HG02588 (cell line): Measurements from ENCODE around the gene LONRF2.

Source experiments
- ATAC-seq: cut with Tn5 transposase; IDR thresholded peaks from one replicate; pipeline ENCODE4 v1.9.1; 2021; ENCODE audit warnings: mild to moderate bottlenecking, moderate library complexity; ENCODE audit not compliant: unreplicated experiment

LONRF2 gene

DNA sequence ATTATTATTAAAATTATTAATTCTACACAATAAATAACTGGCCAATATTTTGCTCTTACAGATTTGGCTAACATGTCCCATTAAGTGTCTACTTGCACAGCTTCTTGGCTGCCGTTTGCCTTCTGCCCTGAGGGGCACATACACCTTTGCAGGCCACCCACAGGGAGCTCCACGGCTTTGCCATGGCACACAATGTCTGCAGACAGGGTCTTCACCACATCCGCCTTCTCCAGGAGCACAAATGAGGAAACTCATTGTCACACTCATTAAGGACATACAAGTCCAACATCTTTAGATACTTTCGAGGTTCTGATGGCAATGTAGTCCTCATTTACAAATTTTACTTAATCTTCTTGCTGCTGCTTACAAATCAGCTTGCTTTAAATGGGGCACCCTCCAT lies 45.6 kb downstream of the LONRF2 start:
- ATAC-seq, result no peak

DNA sequence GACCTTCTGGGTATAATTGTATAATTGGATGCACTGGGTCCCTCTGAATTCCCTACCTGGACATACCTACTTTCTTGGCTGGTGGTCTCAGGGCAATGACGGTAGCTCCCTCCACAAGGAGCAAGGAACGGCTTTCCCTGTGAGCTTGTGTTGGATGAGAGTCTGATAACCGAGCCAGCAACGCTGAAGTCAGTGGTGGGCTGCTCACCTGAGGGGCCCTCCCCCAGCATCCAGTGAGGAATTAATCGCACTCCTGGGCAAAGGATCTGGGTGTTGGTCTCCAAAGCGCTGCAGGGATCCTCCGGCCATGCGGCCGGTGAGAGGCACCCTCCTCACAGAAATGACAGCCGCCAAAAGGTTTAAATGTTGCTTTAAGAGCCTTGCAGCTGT lies 47.1 kb downstream of the LONRF2 start:
- ATAC-seq, result no peak

DNA sequence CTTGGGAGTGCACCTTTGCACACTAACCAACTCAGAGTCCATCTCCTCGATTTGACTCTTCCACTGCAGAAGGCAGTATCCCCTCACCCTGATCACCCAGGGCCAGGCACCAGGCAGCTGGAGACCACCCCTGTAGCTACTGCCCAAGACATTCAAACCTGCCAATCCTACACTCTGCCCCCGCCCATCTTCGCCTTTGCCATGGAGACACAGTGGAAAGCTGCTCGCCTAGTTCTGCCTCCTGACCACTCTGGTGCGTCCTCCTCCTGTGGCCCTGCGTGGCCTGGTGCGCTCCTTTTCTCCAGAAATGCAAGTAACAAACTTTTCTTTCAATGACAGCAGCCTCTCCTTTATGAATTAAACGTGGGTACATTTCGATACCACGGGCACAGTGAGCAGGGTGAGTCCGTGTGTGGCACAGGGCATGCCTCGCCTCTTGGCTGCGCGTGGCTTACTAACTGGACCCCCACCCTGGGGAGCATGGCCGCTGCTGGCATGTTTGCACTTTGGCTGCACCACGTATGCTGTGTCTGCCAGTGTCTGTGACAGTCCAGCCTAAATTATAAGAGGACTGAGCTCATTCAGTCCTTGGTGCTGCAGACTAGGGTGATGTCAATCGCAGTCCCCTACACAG lies 47.6 kb downstream of the LONRF2 start:
- no peak for ATAC-seq

DNA sequence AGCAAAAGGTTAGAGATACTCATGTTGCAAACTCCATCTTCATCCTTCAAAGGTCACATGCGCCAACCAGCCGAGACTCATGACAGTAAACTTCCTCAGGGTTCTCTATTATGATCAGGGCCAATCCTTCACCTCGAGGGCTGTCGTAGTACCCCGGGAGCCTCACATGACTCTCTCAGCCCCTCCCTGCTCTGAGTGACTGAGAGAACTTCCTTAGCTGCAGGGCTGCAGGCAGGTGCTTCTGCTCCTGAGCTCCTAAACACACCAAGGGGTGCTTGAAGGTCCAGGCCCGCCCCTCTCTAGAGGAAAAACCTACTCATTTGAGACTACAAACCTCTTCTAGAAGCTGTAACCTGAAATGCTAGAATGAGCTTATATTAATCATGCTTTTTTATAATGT lies 48.2 kb downstream of the LONRF2 start:
- ATAC-seq, result no peak

DNA sequence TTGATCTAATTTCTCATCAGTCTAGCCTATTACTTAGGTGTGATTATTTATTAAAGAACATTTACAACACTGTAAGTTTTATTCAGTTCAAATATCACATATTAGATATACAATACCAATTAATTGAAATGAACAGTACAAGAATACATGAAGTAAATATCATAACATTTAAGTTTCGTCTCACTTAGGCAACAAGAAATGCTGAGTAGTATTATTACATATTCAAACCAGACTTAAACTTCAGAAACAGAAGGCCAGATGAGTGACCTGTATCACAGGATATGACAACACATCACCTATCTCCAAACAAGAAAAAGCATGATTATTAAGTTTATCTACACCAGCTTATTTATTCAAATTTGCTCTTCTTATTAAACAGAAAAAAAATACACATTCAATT lies 48.9 kb downstream of the LONRF2 start:
- ATAC-seq, result no peak

DNA sequence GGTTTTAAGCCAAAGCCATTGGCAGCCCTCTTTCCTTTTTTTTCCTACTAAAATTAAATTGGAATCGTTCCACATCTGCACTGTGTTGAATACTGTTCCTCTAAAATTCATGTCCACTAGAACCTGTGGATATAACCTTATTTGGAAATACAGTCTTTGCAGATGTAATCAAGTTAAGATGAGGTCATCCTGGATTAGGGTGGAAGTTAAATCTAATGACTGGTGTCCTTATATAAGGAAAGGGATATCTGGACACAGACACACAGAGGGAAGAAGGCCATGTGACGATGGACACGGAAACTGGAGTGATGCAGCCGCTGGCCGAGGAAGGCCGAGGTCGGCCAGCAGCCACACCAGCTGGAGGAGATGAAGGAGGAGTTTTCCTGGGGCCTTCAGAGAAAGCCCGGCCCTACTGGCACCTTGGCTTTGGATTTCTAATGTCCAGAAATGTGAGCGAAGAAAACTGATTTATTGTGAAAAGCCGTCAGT lies 49.4 kb downstream of the LONRF2 start:
- ATAC-seq, result no peak

DNA sequence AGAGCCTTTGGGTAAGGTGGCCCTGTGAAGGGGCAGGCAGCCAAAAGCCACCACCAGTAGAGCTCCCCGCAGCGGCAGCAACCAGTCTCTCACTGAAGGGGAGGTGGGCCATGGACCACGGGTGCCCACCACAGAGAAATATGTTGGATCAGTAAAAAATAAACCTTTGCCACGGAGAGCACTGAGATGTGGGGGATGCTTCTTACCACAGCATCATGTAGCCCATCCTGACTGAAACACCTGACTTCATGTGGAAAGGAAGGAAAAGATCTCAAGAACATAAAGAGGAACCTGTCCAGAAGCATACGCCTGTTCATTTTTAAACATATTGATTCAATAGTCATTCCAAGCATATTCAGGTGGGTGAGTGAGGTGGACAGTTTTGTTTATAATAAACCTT lies 51.1 kb downstream of the LONRF2 start:
- no peak for ATAC-seq

DNA sequence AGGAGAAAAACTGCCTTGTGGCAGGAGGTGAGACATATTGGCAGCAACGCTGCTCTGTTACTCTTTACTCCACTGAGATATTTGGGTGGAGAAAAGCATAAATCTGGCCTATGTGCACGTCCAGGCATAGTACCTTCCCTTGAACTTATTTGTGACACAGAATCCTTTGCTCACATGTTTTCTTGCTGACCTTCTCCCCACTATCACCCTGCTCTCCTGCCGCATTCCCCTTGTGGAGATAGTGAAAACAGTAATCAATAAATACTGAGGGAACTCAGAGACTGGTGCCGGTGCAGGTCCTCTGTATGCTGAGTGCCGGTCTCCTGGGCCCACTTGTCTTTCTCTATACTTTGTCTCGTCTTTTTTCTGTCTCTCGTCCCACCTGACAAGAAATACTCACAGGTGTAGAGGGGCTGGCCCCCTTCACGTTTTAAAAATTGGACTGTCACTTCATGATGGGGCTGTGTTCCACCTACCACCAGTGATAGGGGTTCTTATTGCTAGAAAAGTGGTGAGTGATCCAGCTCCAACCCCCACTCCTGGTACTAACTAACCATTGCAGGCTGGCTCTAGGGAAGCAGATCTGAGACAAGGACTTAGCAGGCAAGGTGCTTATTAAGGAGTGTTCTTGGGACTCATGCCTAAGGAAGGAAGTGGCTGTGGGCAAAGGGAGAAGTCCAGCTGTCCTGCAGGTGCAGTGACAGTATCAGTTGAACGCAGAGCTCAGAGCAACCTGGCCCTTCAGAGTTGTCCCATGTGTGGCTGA lies 51.7 kb downstream of the LONRF2 start:
- ATAC-seq, result no peak

DNA sequence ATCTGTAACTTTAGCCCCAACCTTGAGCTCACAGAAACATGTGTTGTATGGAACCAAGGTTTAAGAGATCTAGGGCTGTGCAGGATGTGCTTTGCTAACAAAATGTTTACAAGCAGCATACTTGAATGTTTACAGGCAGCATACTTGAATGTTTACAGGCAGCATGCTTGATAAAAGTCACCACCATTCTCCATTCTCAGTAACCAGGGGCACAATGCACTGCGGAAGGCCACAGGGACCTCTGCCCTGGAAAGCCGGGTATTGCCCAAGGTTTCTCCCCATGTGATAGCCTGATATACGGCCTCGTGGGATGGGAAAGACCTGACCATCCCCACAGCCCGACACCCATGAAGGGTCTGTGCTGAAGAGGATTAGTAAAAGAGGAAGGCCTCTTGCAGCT lies 52.4 kb downstream of the LONRF2 start:
- no peak for ATAC-seq

DNA sequence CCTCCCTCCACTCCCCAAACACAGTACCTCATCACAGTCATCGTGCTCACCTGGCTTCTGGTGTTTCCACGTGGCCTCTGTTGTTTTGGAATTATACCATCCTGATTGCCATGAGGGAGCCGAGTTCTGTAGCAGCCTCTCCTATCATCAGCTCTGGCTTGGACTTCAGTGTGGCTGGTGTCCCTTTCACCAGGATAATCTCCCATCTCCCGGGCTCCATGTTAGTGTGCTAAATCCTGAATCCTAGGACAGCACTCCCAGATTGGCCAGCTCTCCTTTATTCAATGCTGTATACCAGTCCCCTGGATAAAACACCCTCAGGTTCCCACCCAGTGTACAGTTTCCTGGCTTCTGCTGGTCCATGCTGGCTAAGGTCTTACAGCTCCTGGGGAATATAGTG lies 53.3 kb downstream of the LONRF2 start:
- ATAC-seq, result no peak

DNA sequence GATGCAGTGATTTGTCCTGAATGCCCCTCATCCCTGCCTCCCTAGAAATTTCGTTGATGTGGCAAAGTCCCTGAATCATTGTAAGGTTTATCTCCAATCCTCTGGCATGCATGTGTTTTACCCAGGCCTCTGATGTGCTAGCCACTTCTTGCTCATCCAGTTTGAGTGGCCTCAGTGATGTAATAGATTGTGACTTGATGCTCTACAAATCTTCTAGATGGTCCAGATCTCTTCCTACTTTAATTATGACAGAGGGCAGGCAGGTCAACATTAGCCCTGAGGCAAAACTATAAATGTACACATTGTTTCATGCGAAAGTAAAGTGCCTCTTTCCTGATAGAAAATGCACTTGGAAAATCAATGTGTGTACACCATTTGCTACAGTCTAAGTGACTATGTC lies 54.5 kb downstream of the LONRF2 start:
- no peak for ATAC-seq

DNA sequence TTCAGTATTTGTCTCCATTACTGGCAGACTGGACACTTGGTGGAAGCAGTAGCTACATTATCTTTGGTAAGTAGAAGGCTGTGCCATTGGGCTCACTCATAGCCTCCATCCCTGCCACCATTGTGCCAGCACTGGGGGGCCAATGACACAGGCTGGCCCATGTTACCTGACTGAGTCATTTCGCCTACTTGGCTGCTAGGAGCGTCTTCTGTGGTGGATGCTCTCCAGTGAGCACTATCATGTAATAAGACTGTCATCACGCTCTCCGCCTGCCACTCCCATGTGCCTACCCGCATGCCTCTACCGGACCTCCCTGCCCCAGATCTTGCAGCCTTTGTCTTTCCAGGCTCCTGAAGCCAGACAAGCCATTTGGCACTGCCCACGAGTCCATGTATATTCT lies 56.2 kb downstream of the LONRF2 start:
- no peak for ATAC-seq

DNA sequence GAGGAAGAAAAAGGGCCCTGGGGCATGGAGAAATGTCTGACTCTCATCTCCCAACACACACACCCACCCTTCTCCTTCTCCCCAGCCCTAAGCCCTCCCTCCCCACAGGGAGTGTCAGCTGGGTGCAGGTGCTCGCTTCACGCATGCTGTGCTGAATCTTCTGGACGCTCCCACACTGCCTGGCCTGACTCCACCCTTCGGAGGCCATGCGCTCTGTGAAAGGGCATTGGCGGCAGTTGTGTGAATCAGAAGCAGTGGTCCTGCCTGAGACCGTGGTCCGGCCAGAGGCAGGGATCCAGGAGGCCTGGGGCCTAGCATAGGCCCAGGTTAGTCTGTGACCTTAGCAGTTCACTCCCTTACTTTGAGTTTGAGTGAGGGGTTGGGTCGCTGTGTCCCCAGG lies 57.1 kb downstream of the LONRF2 start:
- no peak for ATAC-seq

DNA sequence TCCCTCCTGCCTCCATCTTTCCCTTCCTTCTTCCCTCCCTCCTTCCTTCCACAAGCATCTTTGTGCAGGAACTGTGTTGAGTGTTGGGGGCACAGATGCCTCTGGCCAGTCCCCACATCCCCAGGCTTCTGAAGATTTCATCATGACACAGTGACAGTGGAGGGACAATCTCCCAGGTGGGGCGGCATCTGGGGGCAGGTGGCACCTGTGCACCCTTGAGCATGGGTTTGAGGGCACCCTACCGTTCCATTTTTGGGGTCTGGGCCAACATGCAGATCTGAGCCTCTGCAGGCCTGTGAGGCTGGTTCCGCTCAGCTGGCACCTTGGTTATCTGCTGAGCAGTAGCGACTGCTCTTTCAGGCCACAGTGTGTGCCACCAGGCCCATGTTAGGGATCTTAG lies 57.6 kb downstream of the LONRF2 start:
- no peak for ATAC-seq

DNA sequence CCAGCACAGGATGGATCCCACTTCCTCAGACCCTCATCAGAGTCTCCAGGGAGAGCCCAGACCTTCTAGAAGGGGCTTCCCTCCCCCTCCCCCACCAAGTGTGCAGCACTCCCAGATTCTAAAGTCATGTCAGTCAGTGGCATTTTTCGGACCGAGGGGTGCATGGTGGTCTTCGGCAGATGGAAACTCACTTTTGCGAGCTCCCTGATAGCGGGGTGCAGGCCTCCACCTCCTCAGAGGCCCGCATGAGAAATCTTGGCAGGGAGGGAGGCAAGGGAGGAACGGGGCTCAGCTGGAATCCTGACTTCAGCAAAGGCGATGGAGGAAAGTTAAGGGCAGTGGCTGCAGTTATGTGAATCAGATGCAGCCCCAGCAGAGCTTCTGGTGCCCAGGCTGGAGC lies 58.2 kb downstream of the LONRF2 start:
- no peak for ATAC-seq

DNA sequence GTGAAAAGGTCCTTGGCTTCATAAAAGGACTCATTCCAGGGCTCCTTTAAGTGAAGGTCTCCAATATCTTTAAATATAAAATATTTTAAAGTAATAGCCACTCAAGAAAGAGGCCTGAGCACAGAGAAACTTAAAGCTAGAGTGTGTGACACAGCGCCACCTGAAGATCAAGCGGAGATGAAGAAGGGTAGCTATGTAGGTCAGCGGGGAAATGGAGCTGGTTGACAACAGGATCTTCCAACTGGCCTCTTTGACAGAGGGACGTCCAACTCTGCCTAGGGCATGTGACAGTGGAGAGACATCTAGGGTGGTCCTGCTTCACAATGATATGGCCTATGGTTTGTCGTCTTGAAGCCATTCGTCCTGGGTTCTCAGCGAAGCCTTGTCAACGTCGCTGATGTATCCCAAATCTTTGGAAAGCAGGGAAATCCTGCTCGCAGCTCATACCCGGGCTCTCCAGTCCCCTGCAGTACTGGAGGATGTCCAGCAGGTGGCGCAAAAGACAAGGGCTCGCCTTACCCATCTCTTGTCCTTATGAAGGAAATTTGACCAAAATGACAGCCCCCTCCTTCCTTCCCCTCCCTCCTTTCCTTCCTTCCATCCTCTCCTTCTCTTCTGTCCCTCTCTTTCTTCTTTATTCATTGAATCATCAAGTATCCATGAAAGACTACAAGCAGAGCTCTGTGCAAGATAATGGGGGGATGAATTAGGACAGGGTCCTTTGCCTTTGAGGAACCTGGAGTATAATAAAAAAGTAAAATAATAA lies 59.6 kb downstream of the LONRF2 start:
- ATAC-seq, result no peak

DNA sequence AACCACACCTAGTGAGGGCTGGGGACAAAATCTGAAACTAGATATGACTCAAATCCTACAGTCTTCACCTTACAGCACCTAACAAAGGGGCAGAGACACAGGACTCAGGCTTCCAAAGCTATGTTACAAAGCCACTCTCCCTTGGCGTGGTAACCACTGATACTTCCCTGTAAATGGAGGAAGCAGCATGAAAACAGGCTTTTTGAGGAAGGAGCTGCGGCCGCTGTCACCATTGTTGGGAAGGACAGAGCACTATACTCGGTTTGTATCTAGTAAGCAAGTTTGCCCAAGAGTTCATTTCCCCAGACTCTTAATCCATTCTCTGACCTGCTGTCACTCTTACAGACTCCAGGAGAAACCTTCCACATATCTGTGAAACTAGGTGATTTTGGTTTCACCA lies 60.3 kb downstream of the LONRF2 start:
- no peak for ATAC-seq

DNA sequence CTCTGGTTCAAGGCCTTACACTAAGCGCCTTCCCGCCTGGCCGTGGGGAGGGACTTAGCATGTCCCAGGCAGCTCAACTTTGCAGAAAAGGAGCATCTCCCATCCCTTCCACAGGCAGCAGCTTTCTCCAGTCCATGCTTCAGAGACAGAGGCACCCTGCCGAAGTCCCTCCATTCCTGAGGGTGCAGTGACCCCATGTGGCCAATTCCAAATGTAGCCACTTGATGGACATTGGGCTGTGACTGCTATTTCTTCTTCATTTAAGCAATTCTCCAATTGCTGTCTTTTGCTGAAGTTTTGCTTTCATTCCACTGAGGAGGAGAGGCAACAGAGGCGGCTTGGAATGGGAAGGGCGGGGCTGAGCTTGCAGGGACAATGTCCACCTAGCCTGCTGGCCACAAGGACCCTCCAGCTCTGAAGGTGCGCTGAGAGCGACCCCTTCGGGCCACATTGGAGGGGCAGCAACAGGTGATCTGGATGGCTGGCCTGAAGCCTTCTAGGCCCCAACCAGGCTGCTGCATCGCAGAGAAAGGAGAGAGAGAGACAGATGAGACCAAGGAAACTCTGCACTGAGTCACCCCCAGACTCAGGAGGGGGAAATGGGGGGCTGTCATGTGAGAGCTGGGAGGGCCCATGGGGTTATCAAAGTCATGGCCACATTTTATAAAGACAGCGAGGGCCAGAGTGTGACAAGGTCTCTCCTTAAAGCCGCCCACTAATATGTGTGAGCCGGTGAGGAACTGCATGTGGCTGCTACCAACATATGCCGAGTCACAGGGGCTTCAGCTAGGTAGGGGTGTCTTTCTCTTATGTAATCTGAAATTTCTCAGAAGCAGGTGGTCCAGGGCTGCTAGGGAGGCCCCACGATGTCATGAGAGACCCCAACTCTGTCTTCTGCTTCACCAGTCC lies 61.3 kb downstream of the LONRF2 start:
- ATAC-seq, result no peak

DNA sequence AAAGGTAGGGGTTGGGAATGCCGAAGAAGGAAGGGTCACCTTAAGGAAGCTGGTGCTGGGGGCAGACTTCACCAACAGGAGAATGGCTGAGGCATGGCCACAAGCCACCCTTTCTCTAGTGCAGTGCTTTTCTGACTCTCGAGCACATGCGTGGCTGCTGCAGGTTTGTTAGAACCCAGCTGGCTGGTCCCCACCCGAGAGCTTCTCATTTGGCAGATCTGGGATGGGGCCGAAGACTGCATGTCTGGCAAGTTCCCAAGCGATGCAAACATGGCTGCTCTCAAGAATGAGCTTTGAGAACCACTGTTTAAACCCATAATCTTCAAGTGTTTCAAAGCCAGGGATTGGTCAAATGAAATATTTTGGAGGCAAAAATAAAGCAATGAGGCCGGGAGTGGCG lies 63.2 kb downstream of the LONRF2 start:
- no peak for ATAC-seq

DNA sequence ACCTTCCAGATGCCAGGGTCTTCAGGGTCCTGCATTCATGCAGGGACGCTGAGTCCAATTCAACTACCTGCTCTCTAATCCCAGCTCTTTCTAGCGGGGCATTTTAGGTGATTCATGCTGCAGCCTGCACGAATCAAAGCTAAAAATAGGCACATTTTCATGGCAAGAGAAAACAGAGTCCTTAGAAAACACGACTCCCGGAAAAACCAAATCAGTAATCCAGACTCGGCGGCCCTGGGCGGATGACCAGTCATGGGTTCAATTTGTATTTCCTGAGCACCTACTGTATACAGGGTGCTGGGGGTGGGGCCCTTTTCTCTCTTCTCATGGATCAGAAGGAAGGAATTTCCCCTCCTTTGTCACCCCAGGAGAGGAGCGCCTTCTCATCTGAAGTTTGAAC lies 64.4 kb downstream of the LONRF2 start:
- ATAC-seq, result no peak

DNA sequence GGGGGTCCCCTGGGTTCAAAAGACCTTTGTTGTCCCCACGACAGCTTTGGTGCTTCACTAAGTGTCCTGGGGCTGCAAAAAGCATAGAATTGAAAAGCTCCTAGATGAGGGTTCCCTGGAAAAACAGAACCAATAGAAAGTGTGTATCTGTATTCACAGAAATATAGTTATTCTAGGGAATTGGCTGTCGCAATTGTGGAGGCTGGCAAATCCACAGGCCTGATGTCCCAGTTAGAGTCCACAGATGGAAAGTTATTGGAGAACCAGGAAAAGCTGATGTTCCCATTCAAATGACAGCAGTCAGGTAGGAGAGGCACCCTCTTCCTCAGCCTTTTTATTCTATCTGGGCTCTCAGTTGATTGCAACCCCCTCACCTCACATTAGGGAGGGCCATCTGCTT lies 65.5 kb downstream of the LONRF2 start:
- no peak for ATAC-seq
